Right lobe of liver (tissue), 6 donors: ENCODE measurements around the gene TCFL5. TPM values are rescaled to one million over a fixed set of nuclear protein-coding genes. Genes with fewer than 3 reads are reported as not detected.
A peak's percentile ranks its signal among the peaks of the same experiment; 100 is the strongest.

Experiments
- ATAC-seq, 4 donors: fragments of 200-7000 bp; cut with Tn5 transposase; one replicate each; pipeline ENCODE4 v1.9.1; 2020; ENCODE audit warnings: mild to moderate bottlenecking in 4 of 4, moderate library complexity in 4 of 4
- DNase-seq, 3 donors: peaks; one replicate each; pipeline ENCODE4 v3.0.0-alpha.2; 2020
- H3K27ac ChIP-seq, 3 donors: fragments of 200-600 bp; one replicate each; pipeline ENCODE4 v1.8.0; 2022
- H3K27me3 ChIP-seq, 2 donors: fragments of 200-600 bp; one replicate each; pipeline ENCODE4 v1.8.0; 2022
- H3K36me3 ChIP-seq, 4 donors: fragments of 200-600 bp; sonication (generic) in 1 of 4; one replicate each; pipeline versions ENCODE4 v1.5.1 to v1.8.0; 2017 to 2022; ENCODE audit warnings: control low read depth in 1 of 4
- H3K4me1 ChIP-seq, 4 donors: fragments of 200-600 bp; sonication (generic) in 1 of 4; one replicate each; pipeline versions ENCODE4 v1.5.1 to v1.8.0; 2017 to 2022; ENCODE audit warnings: control low read depth in 1 of 4
- H3K4me3 ChIP-seq, 3 donors: fragments of 200-600 bp; one replicate each; pipeline ENCODE4 v1.8.0; 2022
- H3K9me3 ChIP-seq, 4 donors: fragments of 200-600 bp; sonication (generic) in 1 of 4; one replicate each; pipeline versions ENCODE4 v1.5.1 to v1.8.0; 2017 to 2022; ENCODE audit warnings: control low read depth in 1 of 4
- POLR2A ChIP-seq: fragments of 450-650 bp; IDR thresholded peaks from one replicate; pipeline ENCODE4 v1.6.1; 2017; ENCODE audit warnings: antibody characterized with exemption, mild to moderate bottlenecking
- WGBS: methylation state at CpG from one replicate; pipeline ENCODE4 v1.1.6; 2018; ENCODE audit warnings: low coverage, low lambda C conversion rate; ENCODE audit not compliant: insufficient coverage; ENCODE audit errors: missing lambda C conversion rate; 5-methylcytosine and 5-hydroxymethylcytosine counted together
- intact Hi-C, 2 donors: fragments of 100-400 bp; cut with DNase I; formaldehyde crosslinking; loops; one replicate each; pipeline versions ENCODE4 v1.11.2 to v1.14.1; 2022
- total RNA-seq, 6 experiments: library from RNA; depleted of rRNA in 2 of 6; stranded (reverse); fragments of >200 nt in 2 of 6; fragmentation: NEBNext Ultra II Directional in 3 of 6; extraction: Animal tissue kit (Norgen Biotek cat#: 25700) in 3 of 6; gene quantifications; one replicate each; pipeline versions ENCODE4 v1.1.0 to v1.2.4, GENCODE V29; 2016 to 2023
- TF ChIP-seq, protein P1 (sequence below), 4 donors: fragments of 200-600 bp in 3 of 4; fragments of 450-650 bp in 1 of 4; IDR thresholded peaks; one replicate each; pipeline versions ENCODE4 v1.5.1 to v1.8.0; 2016 to 2022; ENCODE audit warnings: antibody characterized with exemption in 4 of 4, mild to moderate bottlenecking in 2 of 4
- donor health status: DM: no; HTN: yes; CAD: no.
- donor health status: DM: no; HTN: no; CAD: no.
- donor health status: DM: no; HTN: no; CAD: no.
- donor health status: DM: no; HTN: yes; CAD: no.
- donor health status: DM: no; HTN: yes; CAD: no.

TCFL5 gene
- total RNA-seq, 6 experiments from 2014 or later, result 2.9 to 5.1 (median 3.9) TPM

DNA sequence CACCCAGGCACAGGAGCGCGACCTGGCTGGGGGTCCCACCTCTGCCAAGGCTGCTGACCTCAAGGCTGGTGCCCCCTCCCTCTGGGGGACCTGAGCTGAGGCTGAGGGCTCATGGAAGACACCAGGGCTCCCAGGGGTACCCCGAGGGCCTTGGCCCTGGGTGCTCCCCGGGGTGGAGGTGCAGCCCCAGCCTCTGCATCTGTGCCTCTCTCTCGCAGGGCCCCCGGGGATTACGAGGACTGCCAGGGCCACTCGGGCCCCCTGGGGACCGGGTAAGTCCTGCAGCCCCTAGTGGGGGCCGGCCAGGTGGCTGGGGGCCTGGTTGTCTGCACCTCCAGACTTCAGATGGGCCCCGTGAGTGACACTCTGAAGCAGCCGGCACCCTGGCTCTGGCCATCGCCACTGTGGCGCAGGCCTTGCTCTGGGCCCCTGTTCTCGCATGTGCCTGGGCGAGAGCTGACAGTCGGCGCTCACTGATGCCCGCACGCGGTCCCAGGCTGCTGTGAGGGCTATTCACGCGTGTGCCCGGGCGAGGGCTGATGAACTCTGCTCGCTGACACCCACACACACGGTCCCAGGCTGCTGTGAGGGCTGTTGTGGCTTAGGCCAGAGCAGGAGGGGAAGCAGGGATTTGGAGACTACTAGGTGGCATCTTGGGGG is 35.5 kb downstream of the TCFL5 start:
- no peak for DNase-seq
- intact Hi-C loops, result loop anchor here in 1 of 2 donors (10.0 kb wide), 1 partner anchor 179 kb away; the partner anchor contains the start of gene BHLHE23
- H3K4me3 ChIP-seq, result no peak overlapping the region
- no peaks in the 10 kb centered on the region for H3K36me3 ChIP-seq
- no peaks in the 10 kb centered on the region for H3K27me3 ChIP-seq
- no peaks in the 10 kb centered on the region for H3K9me3 ChIP-seq
- H3K27ac ChIP-seq, result no peak overlapping the region
- no peak for ATAC-seq
- H3K4me1 ChIP-seq, result peaks cover 0 to 5% (median 1%) of the 10 kb centered on the region in 4 donors
- TF ChIP-seq POLR2A, result no peak
- TF ChIP-seq, protein P1, sequence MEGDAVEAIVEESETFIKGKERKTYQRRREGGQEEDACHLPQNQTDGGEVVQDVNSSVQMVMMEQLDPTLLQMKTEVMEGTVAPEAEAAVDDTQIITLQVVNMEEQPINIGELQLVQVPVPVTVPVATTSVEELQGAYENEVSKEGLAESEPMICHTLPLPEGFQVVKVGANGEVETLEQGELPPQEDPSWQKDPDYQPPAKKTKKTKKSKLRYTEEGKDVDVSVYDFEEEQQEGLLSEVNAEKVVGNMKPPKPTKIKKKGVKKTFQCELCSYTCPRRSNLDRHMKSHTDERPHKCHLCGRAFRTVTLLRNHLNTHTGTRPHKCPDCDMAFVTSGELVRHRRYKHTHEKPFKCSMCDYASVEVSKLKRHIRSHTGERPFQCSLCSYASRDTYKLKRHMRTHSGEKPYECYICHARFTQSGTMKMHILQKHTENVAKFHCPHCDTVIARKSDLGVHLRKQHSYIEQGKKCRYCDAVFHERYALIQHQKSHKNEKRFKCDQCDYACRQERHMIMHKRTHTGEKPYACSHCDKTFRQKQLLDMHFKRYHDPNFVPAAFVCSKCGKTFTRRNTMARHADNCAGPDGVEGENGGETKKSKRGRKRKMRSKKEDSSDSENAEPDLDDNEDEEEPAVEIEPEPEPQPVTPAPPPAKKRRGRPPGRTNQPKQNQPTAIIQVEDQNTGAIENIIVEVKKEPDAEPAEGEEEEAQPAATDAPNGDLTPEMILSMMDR (IDR thresholded peaks at IDR 0.05), result no peak
- WGBS, result 37% methylated on average over 6 of the region's 27 CpGs

DNA sequence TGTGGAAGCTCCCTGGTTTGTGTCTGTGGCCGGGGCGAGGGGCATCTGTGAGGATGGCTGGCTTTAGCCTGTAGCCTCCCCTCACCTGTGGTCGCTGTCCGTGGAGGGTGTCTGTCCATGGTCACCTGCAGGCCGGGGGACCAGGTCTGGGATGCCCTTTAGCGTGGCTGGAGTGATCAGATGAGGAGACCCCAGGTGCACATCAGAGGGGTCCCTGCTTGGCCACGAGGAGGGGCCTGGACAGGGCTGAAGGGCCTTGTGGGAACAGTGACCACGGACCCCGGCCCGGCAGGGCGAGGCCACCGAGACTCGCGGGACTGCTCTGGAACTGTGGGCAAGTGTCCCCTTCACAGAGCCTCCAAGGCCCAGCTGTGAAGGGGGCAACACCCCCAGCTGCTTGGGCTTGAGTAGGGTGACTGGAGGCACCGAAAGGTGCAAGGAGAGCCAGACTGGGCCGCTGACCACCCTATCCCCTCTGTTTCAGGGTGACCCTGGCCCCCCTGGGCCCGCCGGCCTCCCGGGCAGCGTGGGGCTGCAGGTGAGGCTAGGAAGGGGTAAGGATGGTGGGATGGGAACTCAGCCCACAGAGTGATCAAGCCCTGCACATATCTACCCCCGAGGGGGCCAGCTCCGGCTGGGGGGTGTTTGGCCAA is 36.2 kb downstream of the TCFL5 start:
- peaks cover 0 to 5% (median 1%) of the 10 kb centered on the region in 4 donors for H3K4me1 ChIP-seq
- 80% methylated on average over 1 of the region's 22 CpGs for WGBS
- no peaks in the 10 kb centered on the region for H3K27me3 ChIP-seq
- TF ChIP-seq, protein P1 (IDR thresholded peaks at IDR 0.05), result no peak
- TF ChIP-seq POLR2A, result no peak
- H3K9me3 ChIP-seq, result no peaks in the 10 kb centered on the region
- no peak overlapping the region for H3K27ac ChIP-seq
- intact Hi-C loops, result loop anchor here in 1 of 2 donors (10.0 kb wide), 1 partner anchor 179 kb away; the partner anchor contains the start of gene BHLHE23
- H3K36me3 ChIP-seq, result no peaks in the 10 kb centered on the region
- DNase-seq (no peak), ATAC-seq (peak in 1 of 4 donors; percentile 0)
- no peak overlapping the region for H3K4me3 ChIP-seq

DNA sequence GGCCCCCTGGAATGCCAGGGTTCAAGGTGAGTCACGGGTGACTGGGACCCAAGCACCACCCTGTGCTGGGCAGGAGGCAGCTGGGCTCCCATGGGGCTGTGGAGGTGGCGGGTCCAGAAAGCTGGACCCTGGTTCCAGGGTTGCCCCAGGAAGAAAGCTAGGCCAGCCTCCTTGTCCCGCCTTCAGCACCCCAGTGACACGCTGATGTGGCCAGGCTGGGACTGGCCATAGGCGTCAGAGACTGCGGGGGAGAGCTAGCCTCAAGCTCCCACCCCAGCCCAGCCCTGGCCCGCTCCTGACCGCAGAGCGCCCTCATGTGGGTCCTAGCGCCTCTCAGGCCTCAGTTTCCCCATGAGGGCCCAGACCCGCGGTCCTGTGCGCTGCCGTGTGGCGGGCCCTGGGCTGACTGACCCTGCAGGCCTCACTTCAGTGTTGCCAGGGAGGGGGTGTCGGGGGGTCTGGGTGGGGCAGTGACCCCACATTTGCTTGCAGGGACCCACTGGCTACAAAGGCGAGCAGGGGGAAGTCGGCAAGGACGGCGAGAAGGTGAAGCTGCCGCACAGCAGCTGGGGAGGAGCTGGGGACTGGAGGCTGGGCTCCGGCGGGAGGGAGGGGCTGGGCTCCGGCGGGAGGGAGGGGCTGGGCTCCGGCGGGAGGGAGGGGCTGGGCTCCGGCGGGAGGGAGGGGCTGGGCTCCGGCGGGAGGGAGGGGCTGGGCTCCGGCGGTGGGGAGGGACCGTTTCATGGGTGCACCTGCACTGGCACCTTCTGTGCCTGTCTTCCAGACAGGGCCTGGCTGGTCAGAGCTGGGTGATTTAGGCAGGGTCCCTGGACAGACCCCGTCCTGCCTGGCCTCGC is 36.9 kb downstream of the TCFL5 start:
- ATAC-seq (peak; percentile 39 to 67 (median 56)), DNase-seq (no peak)
- intact Hi-C loops, result loop anchor here in 1 of 2 donors (10.0 kb wide), 1 partner anchor 180 kb away; the partner anchor contains the start of gene BHLHE23
- 3% methylated on average over 20 of the region's 36 CpGs for WGBS
- Histone ChIP-seq H3K27me3 (no peaks in the 10 kb centered on the region), H3K4me3 (peak overlapping the region in 1 of 3 donors; percentile 16), H3K4me1 (peaks cover 0 to 5% (median 1%) of the 10 kb centered on the region in 4 donors), H3K36me3 (no peaks in the 10 kb centered on the region), H3K9me3 (no peaks in the 10 kb centered on the region), H3K27ac (no peak overlapping the region)
- TF ChIP-seq, protein P1 (IDR thresholded peaks at IDR 0.05), result no peak
- no peak for TF ChIP-seq POLR2A

DNA sequence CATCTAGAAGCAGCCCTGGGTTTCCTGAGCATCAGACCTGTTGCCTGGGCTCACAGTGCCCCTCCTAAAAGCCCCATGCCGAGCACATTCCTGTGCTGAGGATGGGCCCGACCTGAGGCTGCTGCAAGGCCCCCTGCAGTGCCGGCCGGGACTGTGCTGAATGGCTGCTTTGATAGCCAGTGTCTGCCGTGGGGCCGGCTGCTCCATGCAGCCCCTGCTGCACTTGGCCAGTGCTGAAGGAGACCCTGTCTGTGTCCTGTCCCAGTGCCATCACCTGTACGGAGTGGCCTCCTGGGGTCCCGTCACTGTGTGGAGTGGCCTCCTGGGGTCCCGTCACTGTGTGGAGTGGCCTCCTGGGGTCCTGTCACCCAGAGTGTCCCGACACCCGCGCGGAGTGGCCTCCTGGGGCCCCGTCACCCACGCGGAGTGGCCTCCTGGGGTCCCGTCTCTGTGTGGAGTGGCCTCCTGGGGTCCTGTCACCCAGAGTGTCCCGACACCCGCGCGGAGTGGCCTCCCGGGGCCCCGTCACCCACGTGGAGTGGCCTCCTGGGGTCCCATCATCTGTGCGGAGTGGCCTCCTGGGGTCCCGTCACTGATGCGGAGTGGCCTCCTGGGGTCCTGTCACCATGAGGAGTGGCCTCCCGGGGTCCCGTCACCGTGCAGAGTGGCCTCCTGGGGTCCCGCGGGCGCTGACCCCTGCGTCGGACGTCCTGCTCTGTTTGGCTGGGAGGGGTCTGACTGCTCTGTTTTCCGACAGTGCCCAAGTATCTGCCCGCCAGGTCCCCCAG is 37.7 kb downstream of the TCFL5 start:
- WGBS, result no CpG with 5 or more reads among the region's 38 CpGs
- Histone ChIP-seq H3K27ac (no peak overlapping the region), H3K9me3 (no peaks in the 10 kb centered on the region), H3K27me3 (no peaks in the 10 kb centered on the region), H3K36me3 (no peaks in the 10 kb centered on the region), H3K4me3 (no peak overlapping the region), H3K4me1 (peaks cover 0 to 5% (median 1%) of the 10 kb centered on the region in 4 donors)
- TF ChIP-seq, protein P1 (IDR thresholded peaks at IDR 0.05), result no peak
- TF ChIP-seq POLR2A, result no peak
- no peak for DNase-seq
- ATAC-seq, result no peak
- intact Hi-C loops, result loop anchor here in 1 of 2 donors (10.0 kb wide), 1 partner anchor 181 kb away; the partner anchor contains the start of gene BHLHE23
